Body of pancreas (tissue), 4 donors: ENCODE data around the gene MMP17.

Experiments used
- POLR2A ChIP-seq, 3 donors: fragments of 450-650 bp; IDR thresholded peaks; one replicate each; pipeline ENCODE4 v1.6.1; 2016; ENCODE audit warnings: antibody characterized with exemption in 3 of 3, mild to moderate bottlenecking in 2 of 3
- TF ChIP-seq, protein P1 (sequence below), 7 experiments: fragments of 450-650 bp in 4 of 7; fragments of 200-600 bp in 3 of 7; sonication (generic) in 3 of 7; IDR thresholded peaks; one replicate each; pipeline ENCODE4 v1.5.1; 2016 to 2019; ENCODE audit warnings: antibody characterized with exemption in 7 of 7

DNA sequence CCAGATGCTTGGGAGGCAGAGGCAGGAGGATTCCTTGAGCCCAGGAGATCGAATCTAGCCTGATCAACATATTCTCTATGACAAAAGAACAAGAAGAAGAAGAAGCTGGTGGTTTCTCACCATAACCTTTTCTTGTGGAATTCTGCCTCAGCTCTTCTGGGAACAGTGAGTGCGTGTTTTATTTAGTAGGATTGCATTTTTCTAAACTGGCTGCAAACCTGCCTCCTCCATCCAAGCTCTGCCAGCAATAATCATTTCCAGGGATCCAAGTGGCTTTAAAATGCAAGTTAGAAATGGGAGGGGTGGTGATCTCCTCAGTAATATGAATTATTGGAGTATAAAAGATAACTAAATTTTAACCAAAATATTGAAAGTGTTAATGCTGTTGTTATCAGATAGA, 46.1 kb upstream of the MMP17 start:
- TF ChIP-seq POLR2A (IDR thresholded peaks at IDR 0.05) = no peak
- TF ChIP-seq, protein P1, sequence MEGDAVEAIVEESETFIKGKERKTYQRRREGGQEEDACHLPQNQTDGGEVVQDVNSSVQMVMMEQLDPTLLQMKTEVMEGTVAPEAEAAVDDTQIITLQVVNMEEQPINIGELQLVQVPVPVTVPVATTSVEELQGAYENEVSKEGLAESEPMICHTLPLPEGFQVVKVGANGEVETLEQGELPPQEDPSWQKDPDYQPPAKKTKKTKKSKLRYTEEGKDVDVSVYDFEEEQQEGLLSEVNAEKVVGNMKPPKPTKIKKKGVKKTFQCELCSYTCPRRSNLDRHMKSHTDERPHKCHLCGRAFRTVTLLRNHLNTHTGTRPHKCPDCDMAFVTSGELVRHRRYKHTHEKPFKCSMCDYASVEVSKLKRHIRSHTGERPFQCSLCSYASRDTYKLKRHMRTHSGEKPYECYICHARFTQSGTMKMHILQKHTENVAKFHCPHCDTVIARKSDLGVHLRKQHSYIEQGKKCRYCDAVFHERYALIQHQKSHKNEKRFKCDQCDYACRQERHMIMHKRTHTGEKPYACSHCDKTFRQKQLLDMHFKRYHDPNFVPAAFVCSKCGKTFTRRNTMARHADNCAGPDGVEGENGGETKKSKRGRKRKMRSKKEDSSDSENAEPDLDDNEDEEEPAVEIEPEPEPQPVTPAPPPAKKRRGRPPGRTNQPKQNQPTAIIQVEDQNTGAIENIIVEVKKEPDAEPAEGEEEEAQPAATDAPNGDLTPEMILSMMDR (IDR thresholded peaks at IDR 0.05) = no peak
